Fibroblast of skin of right biceps (primary cell): ENCODE measurements around the gene NAGPA.

Experiments
- DNase-seq: peaks from one replicate; pipeline ENCODE4 v3.0.0-alpha.2; 2013

NAGPA gene

GRCh38 chr16:4994719-4995434 lies 38.9 kb downstream of the NAGPA start:
- DNase-seq = no peak

GRCh38 chr16:4991754-4992153 lies 42.0 kb downstream of the NAGPA start:
- no peak for DNase-seq

GRCh38 chr16:4990415-4990814 lies 43.3 kb downstream of the NAGPA start:
- DNase-seq = no peak

- no peak for DNase-seq
Observed at GRCh38 chr16:4989391-4990006, 44.2 kb downstream of the NAGPA start.

GRCh38 chr16:4988647-4989046 lies 45.1 kb downstream of the NAGPA start:
- no peak for DNase-seq

- DNase-seq = no peak
Observed at GRCh38 chr16:4987580-4988374, 46.0 kb downstream of the NAGPA start.

- no peak for DNase-seq
Observed at GRCh38 chr16:4987250-4987579, 46.5 kb downstream of the NAGPA start.

GRCh38 chr16:4984174-4984990 lies 49.4 kb downstream of the NAGPA start:
- no peak for DNase-seq

GRCh38 chr16:4982056-4982867 lies 51.5 kb downstream of the NAGPA start:
- no peak for DNase-seq

- DNase-seq = no peak
Observed at GRCh38 chr16:4981473-4981872, 52.3 kb downstream of the NAGPA start.

GRCh38 chr16:4980691-4981090 lies 53.0 kb downstream of the NAGPA start:
- no peak for DNase-seq

- DNase-seq = no peak
Observed at GRCh38 chr16:4979736-4980660, 53.7 kb downstream of the NAGPA start.

GRCh38 chr16:4979164-4979563 lies 54.6 kb downstream of the NAGPA start:
- no peak for DNase-seq

GRCh38 chr16:4976611-4977145 lies 57.1 kb downstream of the NAGPA start:
- DNase-seq = no peak

GRCh38 chr16:4976079-4976478 lies 57.7 kb downstream of the NAGPA start:
- no peak for DNase-seq
